GM23338 (cell line): ENCODE measurements around the gene DENND2A. TPM values are rescaled to one million over a fixed set of nuclear protein-coding genes. Genes with fewer than 3 reads are reported as not detected.

Source experiments
- ATAC-seq: fragments of 200-7000 bp; cut with Tn5 transposase; 3 replicates; pipeline ENCODE4 v1.9.1; 2020
- DNase-seq: peaks from one replicate; pipeline ENCODE4 v3.0.0-alpha.2; 2015; ENCODE audit warnings: low spot score
- H2AFZ ChIP-seq: fragments of 200-600 bp; sonication (generic); 2 replicates; pipeline ENCODE4 v1.8.0; 2016; ENCODE audit warnings: antibody characterized with exemption, mild to moderate bottlenecking, moderate library complexity
- H3F3A ChIP-seq: fragments of 200-600 bp; sonication (generic); replicated peaks from 2 replicates; pipeline ENCODE4 v1.8.0; 2017; ENCODE audit warnings: antibody characterized with exemption, mixed run types, low read depth
- H3K27ac ChIP-seq: fragments of 200-600 bp; sonication (generic); 2 replicates; pipeline ENCODE4 v1.6.1; 2016; ENCODE audit warnings: low read depth
- H3K27me3 ChIP-seq: fragments of 200-600 bp; sonication (generic); 2 replicates; pipeline ENCODE4 v1.8.0; 2016; ENCODE audit warnings: mild to moderate bottlenecking, mixed run types, moderate library complexity; ENCODE audit not compliant: insufficient read depth
- H3K36me3 ChIP-seq: fragments of 200-600 bp; sonication (generic); 2 replicates; pipeline ENCODE4 v1.8.0; 2016; ENCODE audit warnings: mild to moderate bottlenecking; ENCODE audit not compliant: insufficient read depth
- H3K4me1 ChIP-seq: fragments of 200-600 bp; sonication (generic); 2 replicates; pipeline ENCODE4 v1.8.0; 2016; ENCODE audit warnings: mild to moderate bottlenecking, moderate library complexity; ENCODE audit not compliant: insufficient read depth
- H3K4me2 ChIP-seq: fragments of 200-600 bp; sonication (generic); 2 replicates; pipeline ENCODE4 v1.7.1; 2017; ENCODE audit warnings: mixed run types
- H3K4me3 ChIP-seq: fragments of 200-600 bp; sonication (generic); 2 replicates; pipeline ENCODE4 v1.6.1; 2016; ENCODE audit warnings: mixed run types
- H3K79me2 ChIP-seq: fragments of 200-600 bp; sonication (generic); replicated peaks from 2 replicates; pipeline ENCODE4 v1.8.0; 2017; ENCODE audit warnings: mild to moderate bottlenecking; ENCODE audit not compliant: insufficient read depth
- H3K9me2 ChIP-seq: fragments of 200-600 bp; sonication (generic); 2 replicates; pipeline ENCODE4 v1.8.0; 2017; ENCODE audit not compliant: insufficient read depth
- H4K20me1 ChIP-seq: fragments of 200-600 bp; sonication (generic); replicated peaks from 2 replicates; pipeline ENCODE4 v1.8.0; 2017; ENCODE audit warnings: mild to moderate bottlenecking; ENCODE audit not compliant: insufficient read depth
- H3K27ac Mint-ChIP-seq: 2 replicates; pipeline ENCODE4 v1.8.0; 2020; ENCODE audit warnings: inconsistent platforms, mild to moderate bottlenecking, moderate library complexity, mixed read lengths
- H3K27me3 Mint-ChIP-seq: 3 replicates; pipeline ENCODE4 v1.8.0; 2022; ENCODE audit warnings: low read depth, mild to moderate bottlenecking, moderate library complexity, mixed read lengths, inconsistent platforms; ENCODE audit not compliant: insufficient read depth, poor library complexity
- H3K36me3 Mint-ChIP-seq: 3 replicates; pipeline ENCODE4 v1.8.0; 2021; ENCODE audit warnings: low read depth, mild to moderate bottlenecking, inconsistent platforms, moderate library complexity, mixed read lengths
- H3K4me1 Mint-ChIP-seq: 3 replicates; pipeline ENCODE4 v1.8.0; 2020; ENCODE audit warnings: mild to moderate bottlenecking, inconsistent platforms, mixed read lengths
- H3K4me3 Mint-ChIP-seq: 3 replicates; pipeline ENCODE4 v1.8.0; 2021; ENCODE audit warnings: moderate library complexity, mild to moderate bottlenecking, inconsistent platforms, mixed read lengths
- H3K9me3 Mint-ChIP-seq: 3 replicates; pipeline ENCODE4 v1.8.0; 2020; ENCODE audit warnings: moderate library complexity, mild to moderate bottlenecking, inconsistent platforms, mixed read lengths
- CREB1 ChIP-seq: fragments of 250-450 bp; sonication (Bioruptor Pico); IDR thresholded peaks from 2 replicates; pipeline ENCODE4 v1.5.0; 2020; ENCODE audit warnings: low read depth, mild to moderate bottlenecking, moderate library complexity
- EZH2 ChIP-seq: fragments of 200-600 bp; sonication (generic); IDR thresholded peaks from one replicate; pipeline ENCODE4 v1.8.0; 2017; ENCODE audit warnings: antibody characterized with exemption, mild to moderate bottlenecking, low read depth; ENCODE audit not compliant: unreplicated experiment
- JUNB ChIP-seq: IDR thresholded peaks from one replicate; pipeline ENCODE4 v1.6.1; 2016; ENCODE audit warnings: antibody characterized with exemption; ENCODE audit not compliant: unreplicated experiment
- NANOG ChIP-seq: IDR thresholded peaks from 2 replicates; pipeline ENCODE4 v1.6.1; 2016; ENCODE audit warnings: antibody characterized with exemption, borderline replicate concordance
- POLR2AphosphoS5 ChIP-seq: IDR thresholded peaks from 2 replicates; pipeline ENCODE4 v1.6.1; 2016; ENCODE audit warnings: antibody characterized with exemption, low read depth
- ZNF114 ChIP-seq: fragments of 250-450 bp; sonication (Bioruptor Pico); IDR thresholded peaks from 2 replicates; pipeline ENCODE4 v1.5.0; 2020; ENCODE audit warnings: mild to moderate bottlenecking, moderate library complexity
- ZNF331 ChIP-seq: fragments of 250-450 bp; sonication (Bioruptor Pico); IDR thresholded peaks from 2 replicates; pipeline ENCODE4 v1.5.0; 2020; ENCODE audit warnings: low read depth, mild to moderate bottlenecking, moderate library complexity
- polyA plus RNA-seq: library from polyadenylated mRNA; unstranded; fragments of >200 nt; fragmentation: Nextera tagmentation; extraction: Ambion mirVana; gene quantifications from 2 replicates; pipeline ENCODE4 v1.2.1, GENCODE V29; 2016
- total RNA-seq: library from RNA; depleted of rRNA; stranded (reverse); fragments of >200 nt; shearing (Covaris generic); gene quantifications from 2 replicates; pipeline ENCODE4 v1.2.3, GENCODE V29; 2014
- TF ChIP-seq, protein P1 (sequence below), 2 experiments: fragments of 200-600 bp in 1 of 2; sonication (generic) in 1 of 2; conservative IDR thresholded peaks; 2 replicates each; pipeline versions ENCODE4 v1.5.1 to v1.6.1; 2016 to 2017; ENCODE audit warnings: antibody characterized with exemption in 2 of 2, low read depth in 2 of 2, mild to moderate bottlenecking in 2 of 2, moderate library complexity in 1 of 2
- TF ChIP-seq, protein P2 (sequence below): IDR thresholded peaks from one replicate; pipeline ENCODE4 v1.6.1; 2018; ENCODE audit warnings: antibody characterized with exemption; ENCODE audit not compliant: unreplicated experiment

The DENND2A gene
- total and polyA plus RNA-seq, 2 experiments from 2014 or later = 1.7 to 5.6 TPM

DNA sequence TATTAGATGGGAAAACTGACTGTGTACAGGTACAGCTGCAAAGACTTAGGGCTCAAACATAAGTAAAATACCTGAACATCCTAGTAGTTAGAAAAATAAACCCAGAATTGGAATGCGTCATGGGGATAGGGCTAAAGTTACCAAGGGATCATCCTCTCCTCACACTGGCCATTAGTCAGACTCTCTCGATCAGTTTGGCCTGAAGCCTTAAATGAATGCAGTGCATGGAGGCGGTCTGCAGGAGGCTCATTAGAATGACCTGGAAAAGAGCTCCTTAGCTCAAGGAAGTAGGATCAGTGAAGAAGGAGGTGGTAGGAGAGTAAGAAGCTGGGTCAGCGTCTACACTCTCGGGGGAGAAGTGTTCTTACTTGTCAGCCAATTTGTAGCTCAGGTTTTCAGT lies 35.3 kb downstream of the DENND2A start:
- H3K27me3 ChIP-seq = no peaks in the 10 kb centered on the region
- Mint-ChIP-seq H3K27ac (no peak overlapping the region), H3K9me3 (no peaks in the 10 kb centered on the region), H3K4me3 (no peak overlapping the region), H3K27me3 (peaks cover 6% of the 10 kb centered on the region), H3K36me3 (peaks cover 4% of the 10 kb centered on the region; the same call in 2 of the 3 replicates), H3K4me1 (peaks cover 9% of the 10 kb centered on the region)
- no peak overlapping the region for H2AFZ ChIP-seq
- no peaks in the 10 kb centered on the region for H4K20me1 ChIP-seq
- H3K4me2 ChIP-seq = no peak overlapping the region
- DNase-seq = peak; percentile 67
- ATAC-seq = peak; percentile 89
- H3K4me1 ChIP-seq = peaks cover 5% of the 10 kb centered on the region; the same call in 1 of the 2 replicates
- no peak for TF ChIP-seq JUNB
- TF ChIP-seq, protein P1, sequence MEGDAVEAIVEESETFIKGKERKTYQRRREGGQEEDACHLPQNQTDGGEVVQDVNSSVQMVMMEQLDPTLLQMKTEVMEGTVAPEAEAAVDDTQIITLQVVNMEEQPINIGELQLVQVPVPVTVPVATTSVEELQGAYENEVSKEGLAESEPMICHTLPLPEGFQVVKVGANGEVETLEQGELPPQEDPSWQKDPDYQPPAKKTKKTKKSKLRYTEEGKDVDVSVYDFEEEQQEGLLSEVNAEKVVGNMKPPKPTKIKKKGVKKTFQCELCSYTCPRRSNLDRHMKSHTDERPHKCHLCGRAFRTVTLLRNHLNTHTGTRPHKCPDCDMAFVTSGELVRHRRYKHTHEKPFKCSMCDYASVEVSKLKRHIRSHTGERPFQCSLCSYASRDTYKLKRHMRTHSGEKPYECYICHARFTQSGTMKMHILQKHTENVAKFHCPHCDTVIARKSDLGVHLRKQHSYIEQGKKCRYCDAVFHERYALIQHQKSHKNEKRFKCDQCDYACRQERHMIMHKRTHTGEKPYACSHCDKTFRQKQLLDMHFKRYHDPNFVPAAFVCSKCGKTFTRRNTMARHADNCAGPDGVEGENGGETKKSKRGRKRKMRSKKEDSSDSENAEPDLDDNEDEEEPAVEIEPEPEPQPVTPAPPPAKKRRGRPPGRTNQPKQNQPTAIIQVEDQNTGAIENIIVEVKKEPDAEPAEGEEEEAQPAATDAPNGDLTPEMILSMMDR (conservative IDR thresholded peaks at IDR 0.05; ENCODE audit: low read depth in 2 of 2) = peak; percentile 20 to 24; a peak in 3 of 4 replicates
- H3K27ac ChIP-seq = no peak overlapping the region
- no peaks in the 10 kb centered on the region for H3K36me3 ChIP-seq
- H3K4me3 ChIP-seq = no peak overlapping the region
- no peaks in the 10 kb centered on the region for H3K79me2 ChIP-seq
- no peaks in the 10 kb centered on the region for H3F3A ChIP-seq
- H3K9me2 ChIP-seq = no peaks in the 10 kb centered on the region

DNA sequence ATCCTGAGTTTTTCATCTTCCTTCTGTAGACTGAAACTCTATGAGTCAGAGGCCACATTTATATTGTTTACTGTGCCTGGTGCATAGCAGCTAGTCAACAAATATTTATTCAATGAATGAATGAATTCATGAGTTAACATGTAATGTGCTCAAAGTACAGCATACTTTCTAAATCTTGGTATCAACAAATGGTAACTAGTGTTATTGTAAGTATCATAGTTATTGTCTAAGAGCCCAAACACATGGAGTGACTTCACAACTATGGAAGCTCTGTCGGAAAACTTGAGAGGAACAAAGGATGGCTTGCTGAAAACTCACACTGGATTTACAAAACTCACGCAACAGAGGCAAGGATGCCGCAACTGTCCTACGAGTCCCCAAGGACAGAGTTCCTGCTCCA lies 35.9 kb downstream of the DENND2A start:
- no peaks in the 10 kb centered on the region for H3K36me3 ChIP-seq
- H3K27me3 ChIP-seq = no peaks in the 10 kb centered on the region
- Mint-ChIP-seq H3K4me3 (no peak overlapping the region), H3K27ac (no peak overlapping the region), H3K36me3 (peaks cover 4% of the 10 kb centered on the region; the same call in 2 of the 3 replicates), H3K9me3 (no peaks in the 10 kb centered on the region), H3K4me1 (peaks cover 9% of the 10 kb centered on the region), H3K27me3 (peaks cover 8% of the 10 kb centered on the region)
- H3K9me2 ChIP-seq = no peaks in the 10 kb centered on the region
- H4K20me1 ChIP-seq = no peaks in the 10 kb centered on the region
- no peaks in the 10 kb centered on the region for H3K79me2 ChIP-seq
- no peak overlapping the region for H3K4me3 ChIP-seq
- DNase-seq (no peak), ATAC-seq (no peak)
- H2AFZ ChIP-seq = no peak overlapping the region
- H3K27ac ChIP-seq = no peak overlapping the region
- no peaks in the 10 kb centered on the region for H3F3A ChIP-seq
- peaks cover 5% of the 10 kb centered on the region; the same call in 1 of the 2 replicates for H3K4me1 ChIP-seq
- no peak overlapping the region for H3K4me2 ChIP-seq
- TF ChIP-seq, protein P2, sequence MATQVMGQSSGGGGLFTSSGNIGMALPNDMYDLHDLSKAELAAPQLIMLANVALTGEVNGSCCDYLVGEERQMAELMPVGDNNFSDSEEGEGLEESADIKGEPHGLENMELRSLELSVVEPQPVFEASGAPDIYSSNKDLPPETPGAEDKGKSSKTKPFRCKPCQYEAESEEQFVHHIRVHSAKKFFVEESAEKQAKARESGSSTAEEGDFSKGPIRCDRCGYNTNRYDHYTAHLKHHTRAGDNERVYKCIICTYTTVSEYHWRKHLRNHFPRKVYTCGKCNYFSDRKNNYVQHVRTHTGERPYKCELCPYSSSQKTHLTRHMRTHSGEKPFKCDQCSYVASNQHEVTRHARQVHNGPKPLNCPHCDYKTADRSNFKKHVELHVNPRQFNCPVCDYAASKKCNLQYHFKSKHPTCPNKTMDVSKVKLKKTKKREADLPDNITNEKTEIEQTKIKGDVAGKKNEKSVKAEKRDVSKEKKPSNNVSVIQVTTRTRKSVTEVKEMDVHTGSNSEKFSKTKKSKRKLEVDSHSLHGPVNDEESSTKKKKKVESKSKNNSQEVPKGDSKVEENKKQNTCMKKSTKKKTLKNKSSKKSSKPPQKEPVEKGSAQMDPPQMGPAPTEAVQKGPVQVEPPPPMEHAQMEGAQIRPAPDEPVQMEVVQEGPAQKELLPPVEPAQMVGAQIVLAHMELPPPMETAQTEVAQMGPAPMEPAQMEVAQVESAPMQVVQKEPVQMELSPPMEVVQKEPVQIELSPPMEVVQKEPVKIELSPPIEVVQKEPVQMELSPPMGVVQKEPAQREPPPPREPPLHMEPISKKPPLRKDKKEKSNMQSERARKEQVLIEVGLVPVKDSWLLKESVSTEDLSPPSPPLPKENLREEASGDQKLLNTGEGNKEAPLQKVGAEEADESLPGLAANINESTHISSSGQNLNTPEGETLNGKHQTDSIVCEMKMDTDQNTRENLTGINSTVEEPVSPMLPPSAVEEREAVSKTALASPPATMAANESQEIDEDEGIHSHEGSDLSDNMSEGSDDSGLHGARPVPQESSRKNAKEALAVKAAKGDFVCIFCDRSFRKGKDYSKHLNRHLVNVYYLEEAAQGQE = no peak
- TF ChIP-seq JUNB (no peak), ZNF331 (CRISPR knock-in tag) (no peak), ZNF114 (CRISPR knock-in tag) (no peak), EZH2 (no peak), NANOG (no peak), POLR2AphosphoS5 (no peak), CREB1 (CRISPR knock-in tag) (no peak)
